Omental fat pad (tissue), 4 donors: ENCODE data around the gene CCDC187. TPM values are rescaled to one million over a fixed set of nuclear protein-coding genes. Genes with fewer than 3 reads are reported as not detected.

Experiments used
- ATAC-seq: fragments of 150-250 bp; one replicate; pipeline ENCODE4 v1.9.1; 2016; ENCODE audit warnings: mild to moderate bottlenecking, moderate library complexity; ENCODE audit not compliant: low FRiP score
- DNase-seq: peaks from one replicate; pipeline ENCODE4 v3.0.0-alpha.2; 2019; ENCODE audit warnings: low spot score
- CTCF ChIP-seq, 3 donors: fragments of 450-650 bp; IDR thresholded peaks; one replicate each; pipeline ENCODE4 v1.5.1; 2016 to 2017; ENCODE audit warnings: antibody characterized with exemption in 3 of 3, mild to moderate bottlenecking in 3 of 3, moderate library complexity in 2 of 3
- total RNA-seq, 4 donors: library from RNA; depleted of rRNA; stranded (reverse); fragments of >200 nt; gene quantifications; one replicate each; pipeline ENCODE4 v1.1.0, GENCODE V29; 2016

The CCDC187 gene
- total RNA-seq, 4 donors from 2014 or later: not detected

GRCh38 chr9:136225748-136226679 lies 77.9 kb downstream of the CCDC187 start:
- peak; percentile 35 for DNase-seq
- TF ChIP-seq CTCF (IDR thresholded peaks at IDR 0.05): peak in 1 of 3 donors; percentile 16
- ATAC-seq: peak; percentile 50

- no peak for DNase-seq
- no peak for TF ChIP-seq CTCF (IDR thresholded peaks at IDR 0.05)
- no peak for ATAC-seq
Measured at GRCh38 chr9:136225366-136225747, 78.5 kb downstream of the CCDC187 start.

DNA sequence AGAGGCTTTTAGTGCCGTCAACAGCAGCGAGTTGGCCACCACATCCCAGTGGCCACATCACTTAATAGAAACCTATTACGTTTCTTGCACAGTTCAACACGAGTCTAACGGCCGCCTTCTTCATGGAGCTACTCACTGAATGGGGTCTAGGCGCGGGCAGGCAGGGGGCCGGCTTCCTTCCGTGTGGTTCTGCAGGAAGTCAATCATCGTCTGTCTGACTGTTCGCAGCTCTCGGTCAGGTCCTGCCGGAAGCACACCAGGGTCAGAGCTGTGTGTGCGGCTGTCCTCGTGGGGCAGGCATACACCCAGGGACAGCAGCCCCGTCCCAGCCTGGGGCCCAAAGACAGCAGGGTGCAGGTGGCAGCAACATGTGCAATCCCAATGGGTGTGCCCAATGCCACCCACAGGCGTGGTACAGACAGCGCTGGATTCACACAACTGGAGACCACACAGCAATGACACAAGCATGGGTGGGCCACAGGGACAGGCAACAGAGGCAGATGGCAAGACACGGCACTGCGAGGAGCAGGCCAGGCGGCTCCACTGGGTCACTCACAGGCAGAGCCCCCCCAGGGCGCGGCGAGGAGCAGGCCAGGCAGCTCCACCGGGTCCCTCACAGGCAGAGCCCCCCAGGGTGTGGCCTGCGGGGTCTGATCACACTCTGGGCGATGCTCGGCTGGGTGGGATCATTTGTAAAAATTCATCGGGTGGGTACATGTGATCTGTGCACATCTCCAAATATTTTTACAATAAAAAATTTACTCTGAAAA lies 79.8 kb downstream of the CCDC187 start:
- no peak for TF ChIP-seq CTCF (IDR thresholded peaks at IDR 0.05)
- ATAC-seq: no peak
- DNase-seq: no peak

DNA sequence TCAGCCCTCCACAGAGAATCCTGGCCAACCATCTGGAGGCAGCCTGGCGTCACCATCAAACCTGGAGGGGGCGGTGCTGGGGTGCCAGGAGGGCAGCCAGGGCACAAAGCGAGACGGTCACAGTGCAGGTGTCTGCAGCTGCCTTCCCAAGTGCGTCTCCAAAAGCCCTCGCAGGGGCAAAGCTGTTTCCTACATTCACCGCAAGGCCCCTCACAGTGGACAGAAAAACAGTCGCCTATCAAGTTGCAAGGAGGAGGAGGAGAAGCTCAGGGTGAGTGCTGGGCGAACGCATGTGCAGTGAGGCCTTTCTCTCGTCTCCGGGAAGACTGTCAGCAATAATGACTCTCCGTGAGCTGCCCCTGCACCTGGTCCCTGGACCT lies 81.0 kb downstream of the CCDC187 start:
- no peak for ATAC-seq
- no peak for DNase-seq

GRCh38 chr9:136222166-136222905 lies 81.6 kb downstream of the CCDC187 start:
- DNase-seq (no peak), ATAC-seq (no peak)
- TF ChIP-seq CTCF (IDR thresholded peaks at IDR 0.05): no peak

More for the DNA sequence above, 81.0 kb downstream of the CCDC187 start:
- no peak for TF ChIP-seq CTCF (IDR thresholded peaks at IDR 0.05)

- no peak for DNase-seq
- no peak for TF ChIP-seq CTCF (IDR thresholded peaks at IDR 0.05)
- no peak for ATAC-seq
Measured at GRCh38 chr9:136220017-136220729, 83.7 kb downstream of the CCDC187 start.
